Posterior vena cava (tissue), 2 donors: Measurements from ENCODE around the gene KCNRG. TPM values are rescaled to one million over a fixed set of nuclear protein-coding genes. Genes with fewer than 3 reads are reported as not detected.

Source experiments
- DNase-seq: peaks from one replicate; pipeline ENCODE4 v3.0.0-alpha.2; 2020; ENCODE audit warnings: low spot score
- intact Hi-C, 2 donors: fragments of 100-400 bp; cut with DNase I; formaldehyde crosslinking; loops; one replicate each; pipeline versions ENCODE4 v1.14.1 to v1.14.2; 2022 to 2023
- microRNA-seq, 2 donors: library from miRNA; unstranded; fragments of <30 nt; microRNA quantifications; one replicate each; pipeline ENCODE4 v1.2.0, GENCODE V29; 2020 to 2021; ENCODE audit warnings: borderline microRNAs expressed in 2 of 2
- total RNA-seq, 2 donors: library from RNA; stranded (reverse); fragmentation: NEBNext Ultra II Directional; extraction: Animal tissue kit (Norgen Biotek cat#: 25700); gene quantifications; one replicate each; pipeline ENCODE4 v1.2.1, GENCODE V29; 2021
- donor health status: DM: yes; HTN: yes; CAD: no.
- donor health status: DM: yes; HTN: yes; CAD: no.

Gene KCNRG
- total RNA-seq, 2 donors from 2014 or later: 0.46 TPM; not detected in 1

DNA sequence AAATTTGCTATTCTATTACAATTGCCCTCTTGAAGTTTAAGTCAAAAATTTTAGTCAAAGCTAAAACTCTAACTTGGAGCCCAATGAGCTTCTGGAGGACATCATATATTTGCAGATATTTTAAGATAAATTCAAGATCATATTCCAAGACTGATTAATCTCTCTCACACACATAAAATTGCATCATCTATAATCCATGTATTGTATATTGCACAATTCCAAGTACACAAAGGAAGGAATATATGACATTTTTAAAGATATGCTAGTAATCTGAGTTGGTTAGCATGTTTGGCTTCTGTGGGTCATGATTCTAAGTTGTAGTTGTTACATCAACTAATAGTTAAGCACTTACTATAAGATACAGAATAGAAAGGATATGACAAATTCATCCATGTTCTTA, 53.3 kb downstream of the KCNRG start:
- no peak for DNase-seq
- intact Hi-C loops: no loop called here

DNA sequence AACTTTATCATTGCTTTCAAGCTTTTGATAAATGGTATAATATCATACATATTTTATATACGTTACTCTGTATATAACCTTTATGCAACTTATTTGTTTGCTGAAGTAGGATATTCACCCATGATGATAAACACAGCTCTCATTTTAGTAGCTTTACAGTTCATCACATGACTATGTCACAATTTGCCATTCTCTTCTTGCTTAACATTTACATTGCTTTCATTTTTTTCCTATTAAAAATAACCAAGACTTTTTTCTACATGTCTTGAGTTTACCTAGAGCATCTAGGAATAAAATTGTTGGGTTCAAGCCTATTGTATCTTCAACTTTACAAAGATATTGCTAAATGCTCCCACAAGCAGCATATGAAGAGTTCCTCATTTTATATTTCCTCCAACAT, 54.0 kb downstream of the KCNRG start:
- DNase-seq: no peak
- intact Hi-C loops: no loop called here

DNA sequence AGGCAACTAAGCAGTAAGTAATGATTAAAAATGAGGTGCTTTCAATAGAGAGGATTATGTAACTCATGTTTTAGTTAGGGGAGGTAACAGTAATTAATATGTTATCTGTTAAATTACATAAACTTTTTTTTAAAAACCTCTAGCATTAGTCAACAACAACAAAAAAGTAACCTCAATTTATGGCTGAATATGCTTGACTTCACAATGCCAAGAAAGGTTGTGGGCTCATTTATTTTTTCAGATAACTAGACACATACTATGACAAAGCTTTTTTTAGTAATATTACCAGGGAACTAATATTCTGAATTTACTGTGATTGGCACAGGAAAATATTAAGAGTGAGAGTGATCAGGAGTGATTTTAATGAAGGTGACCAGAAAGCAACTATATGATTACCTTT, 54.9 kb downstream of the KCNRG start:
- no peak for DNase-seq
- intact Hi-C loops: no loop called here

Small RNA genes lying within 50 kb of the gene (microRNA-seq; reads per million reads assigned to microRNA genes)
- gene MIR15A: 1,836 to 4,271 reads per million in 2 donors
- gene MIR16-1: 552 to 716 reads per million in 2 donors
- gene MIR3613: 14.8 to 19.6 reads per million in 2 donors

Other genes with a start within 250 kb of the KCNRG start
- gene KPNA3, start 222.8 kb upstream of the KCNRG start, total RNA-seq: 10 to 100 TPM; 38.0 to 54.4 TPM
- gene SPRYD7, start 79.1 kb upstream of the KCNRG start, total RNA-seq: 10 to 100 TPM in 1 of 2 donors, 1 to 10 TPM in 1; 9.1 to 10.8 TPM
- 10 to 100 TPM; 18.0 to 20.9 TPM for gene TRIM13, start 18.4 kb upstream of the KCNRG start, total RNA-seq